Measurements from ENCODE around the gene PLEKHM2. TPM values are rescaled to one million over a fixed set of nuclear protein-coding genes. Genes with fewer than 3 reads are reported as not detected.

PLEKHM2 gene
- total RNA-seq, 1 experiment from 2014 or later = 38.5 TPM

DNA sequence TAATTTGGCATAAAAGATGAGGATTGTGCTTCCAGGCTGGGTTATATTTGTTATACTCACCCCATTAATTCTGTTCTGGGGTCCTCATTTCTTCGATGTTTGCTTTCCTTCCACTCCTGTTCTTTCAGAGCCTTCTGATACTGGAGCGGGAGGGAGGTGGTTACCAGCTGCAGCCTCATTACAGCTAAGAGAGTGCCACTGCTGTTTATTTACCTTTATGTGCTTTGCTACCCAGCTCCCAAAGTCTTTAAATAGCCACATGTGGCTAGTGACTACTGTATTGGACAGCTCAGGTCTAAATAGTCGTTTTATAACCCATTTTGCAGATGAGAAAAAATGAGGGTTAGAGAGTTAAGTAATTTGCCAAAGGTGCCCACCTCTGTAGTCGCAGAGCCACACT lies 25.1 kb downstream of the PLEKHM2 start:
- ChIA-PET RAD21 (ENCODE audit: low non-redundant PET in 1 of 2, low total read pairs in 2 of 2, uncharacterized antibody in 2 of 2, unreplicated experiment in 2 of 2) (no interaction called here), POLR2A (no interaction called here), CTCF (no interaction called here)
- no peak for TF ChIP-seq FOSL1 (IDR thresholded peaks at IDR 0.05; ENCODE audit: low read depth)
- TF ChIP-seq POLR2AphosphoS5 (IDR thresholded peaks at IDR 0.05; ENCODE audit: low read depth, low read length) = no peak
- TF ChIP-seq EGR1 (IDR thresholded peaks at IDR 0.05; ENCODE audit: low read depth) = no peak
- TF ChIP-seq EZH2 (IDR thresholded peaks at IDR 0.05) = no peak
- no peak for TF ChIP-seq ZBTB33 (IDR thresholded peaks at IDR 0.05; ENCODE audit: extremely low read depth, insufficient replicate concordance, low read length)
- TF ChIP-seq CTCF (IDR thresholded peaks at IDR 0.05 in 2 of 3, conservative IDR thresholded peaks at IDR 0.05 in 1 of 3; ENCODE audit: borderline replicate concordance in 1 of 3, insufficient read depth in 1 of 3, low read depth in 2 of 3, low read length in 2 of 3) = no peak
- no peak for TF ChIP-seq POLR2A (IDR thresholded peaks at IDR 0.05; ENCODE audit: borderline replicate concordance, extremely low read depth, insufficient read depth, insufficient read length)
- TF ChIP-seq, protein P1, sequence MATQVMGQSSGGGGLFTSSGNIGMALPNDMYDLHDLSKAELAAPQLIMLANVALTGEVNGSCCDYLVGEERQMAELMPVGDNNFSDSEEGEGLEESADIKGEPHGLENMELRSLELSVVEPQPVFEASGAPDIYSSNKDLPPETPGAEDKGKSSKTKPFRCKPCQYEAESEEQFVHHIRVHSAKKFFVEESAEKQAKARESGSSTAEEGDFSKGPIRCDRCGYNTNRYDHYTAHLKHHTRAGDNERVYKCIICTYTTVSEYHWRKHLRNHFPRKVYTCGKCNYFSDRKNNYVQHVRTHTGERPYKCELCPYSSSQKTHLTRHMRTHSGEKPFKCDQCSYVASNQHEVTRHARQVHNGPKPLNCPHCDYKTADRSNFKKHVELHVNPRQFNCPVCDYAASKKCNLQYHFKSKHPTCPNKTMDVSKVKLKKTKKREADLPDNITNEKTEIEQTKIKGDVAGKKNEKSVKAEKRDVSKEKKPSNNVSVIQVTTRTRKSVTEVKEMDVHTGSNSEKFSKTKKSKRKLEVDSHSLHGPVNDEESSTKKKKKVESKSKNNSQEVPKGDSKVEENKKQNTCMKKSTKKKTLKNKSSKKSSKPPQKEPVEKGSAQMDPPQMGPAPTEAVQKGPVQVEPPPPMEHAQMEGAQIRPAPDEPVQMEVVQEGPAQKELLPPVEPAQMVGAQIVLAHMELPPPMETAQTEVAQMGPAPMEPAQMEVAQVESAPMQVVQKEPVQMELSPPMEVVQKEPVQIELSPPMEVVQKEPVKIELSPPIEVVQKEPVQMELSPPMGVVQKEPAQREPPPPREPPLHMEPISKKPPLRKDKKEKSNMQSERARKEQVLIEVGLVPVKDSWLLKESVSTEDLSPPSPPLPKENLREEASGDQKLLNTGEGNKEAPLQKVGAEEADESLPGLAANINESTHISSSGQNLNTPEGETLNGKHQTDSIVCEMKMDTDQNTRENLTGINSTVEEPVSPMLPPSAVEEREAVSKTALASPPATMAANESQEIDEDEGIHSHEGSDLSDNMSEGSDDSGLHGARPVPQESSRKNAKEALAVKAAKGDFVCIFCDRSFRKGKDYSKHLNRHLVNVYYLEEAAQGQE (IDR thresholded peaks at IDR 0.05; ENCODE audit: low read depth) = no peak
- TF ChIP-seq, protein P2, sequence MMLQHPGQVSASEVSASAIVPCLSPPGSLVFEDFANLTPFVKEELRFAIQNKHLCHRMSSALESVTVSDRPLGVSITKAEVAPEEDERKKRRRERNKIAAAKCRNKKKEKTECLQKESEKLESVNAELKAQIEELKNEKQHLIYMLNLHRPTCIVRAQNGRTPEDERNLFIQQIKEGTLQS (IDR thresholded peaks at IDR 0.05) = no peak
- TF ChIP-seq TCF7L2 (IDR thresholded peaks at IDR 0.05; ENCODE audit: borderline replicate concordance, extremely low read depth, insufficient read depth, insufficient read length) = no peak
- TF ChIP-seq SIN3A (IDR thresholded peaks at IDR 0.05; ENCODE audit: low read depth) = no peak
- TF ChIP-seq ZFX (IDR thresholded peaks at IDR 0.05) = no peak
- no peak for TF ChIP-seq RAD21 (IDR thresholded peaks at IDR 0.05; ENCODE audit: low read depth)
- no peak for TF ChIP-seq CBX3 (IDR thresholded peaks at IDR 0.05; ENCODE audit: low read depth)
- no peak for TF ChIP-seq SRF (IDR thresholded peaks at IDR 0.05; ENCODE audit: low read depth)
- no peak for TF ChIP-seq YY1 (IDR thresholded peaks at IDR 0.05; ENCODE audit: extremely low read depth, insufficient replicate concordance, low read depth, low read length)
- no peak for TF ChIP-seq ELF1 (IDR thresholded peaks at IDR 0.05; ENCODE audit: borderline replicate concordance, low read depth)
- DNase-seq (ENCODE audit: low read depth, low spot score) (no peak), ATAC-seq (no peak)
- Histone ChIP-seq H2AFZ (ENCODE audit: low read depth, low read length, poor library complexity, severe bottlenecking) (no peak overlapping the region), H3K27ac (ENCODE audit: low read depth, low read length) (no peak overlapping the region), H4K20me1 (ENCODE audit: insufficient read depth) (no peaks in the 10 kb centered on the region), H3K36me3 (ENCODE audit: control insufficient read depth in 1 of 2, insufficient read depth in 2 of 2, low read length in 2 of 2) (no peaks in the 10 kb centered on the region), H3K9ac (ENCODE audit: low read length) (no peak overlapping the region), H3K79me2 (ENCODE audit: insufficient read depth, low read length) (peaks cover 10% of the 10 kb centered on the region; the same call in 1 of the 2 replicates), H3K9me2 (ENCODE audit: insufficient read depth) (no peaks in the 10 kb centered on the region), H3K9me3 (ENCODE audit: control insufficient read depth in 1 of 2, insufficient read depth in 1 of 2, low read depth in 1 of 2, low read length in 2 of 2) (no peaks in the 10 kb centered on the region), H3K4me2 (ENCODE audit: low read length) (no peak overlapping the region), H3K4me1 (ENCODE audit: control insufficient read depth in 1 of 2, insufficient read depth in 2 of 2, low read length in 2 of 2) (no peaks in the 10 kb centered on the region), H3K27me3 (ENCODE audit: insufficient read depth, low read length) (no peaks in the 10 kb centered on the region), H3K4me3 (replicated peaks in 1 of 2; ENCODE audit: low read depth in 1 of 2, low read length in 2 of 2) (no peak overlapping the region)
- no TSS peak for BruUV-seq (replicated peaks)
- intact Hi-C loops (cut with micrococcal nuclease) = no loop called here

Data from HCT116 (cell line).